GM21528 (cell line): ENCODE measurements around the gene SUCLG2.

Experiments
- ATAC-seq: cut with Tn5 transposase; IDR thresholded peaks from one replicate; pipeline ENCODE4 v1.9.1; 2021; ENCODE audit warnings: mild to moderate bottlenecking, moderate library complexity; ENCODE audit not compliant: unreplicated experiment, low FRiP score

SUCLG2 gene

DNA sequence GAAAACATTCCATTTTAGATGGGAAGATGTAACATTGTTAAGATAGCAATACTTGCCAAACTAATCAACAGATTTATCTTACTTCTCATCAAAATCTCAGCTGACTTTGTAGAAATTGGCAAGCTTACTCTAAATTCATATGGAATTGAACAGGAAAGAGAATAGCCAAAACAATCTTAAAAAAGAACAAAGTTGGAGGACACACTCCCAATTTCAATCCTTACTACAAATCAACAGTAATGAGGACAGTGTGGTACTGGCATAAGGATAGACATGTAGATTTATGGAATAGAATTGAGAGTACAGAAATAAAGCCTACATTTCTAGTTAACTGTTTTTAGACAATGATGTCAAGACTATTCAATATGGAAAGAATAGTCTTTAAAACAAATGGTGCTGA, 308.3 kb downstream of the SUCLG2 start:
- no peak for ATAC-seq

GRCh38 chr3:67335813-67336212, 318.6 kb downstream of the SUCLG2 start:
- ATAC-seq = no peak

GRCh38 chr3:67334588-67334987, 319.8 kb downstream of the SUCLG2 start:
- ATAC-seq = no peak

DNA sequence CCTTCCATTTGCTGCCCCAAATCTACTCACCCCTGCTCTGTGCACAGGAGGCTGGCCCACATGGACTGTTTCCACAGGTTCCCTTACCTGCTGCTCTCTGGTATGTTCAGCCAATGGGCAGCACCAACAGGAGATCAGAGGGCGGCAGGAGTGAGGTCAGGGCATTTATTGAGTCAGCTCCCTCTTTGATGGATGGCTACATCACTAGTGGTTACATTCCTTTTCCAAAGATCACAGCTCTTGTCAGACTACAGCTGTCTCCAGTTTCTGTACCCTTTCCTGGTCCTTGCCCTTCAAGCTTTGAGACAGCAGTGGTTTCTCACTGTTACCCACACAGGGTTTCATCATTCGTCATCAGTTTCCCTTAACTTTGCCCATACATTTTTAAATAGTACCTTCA, 325.1 kb downstream of the SUCLG2 start:
- no peak for ATAC-seq

- ATAC-seq = no peak
Measured at GRCh38 chr3:67327582-67327981, 326.8 kb downstream of the SUCLG2 start.

- no peak for ATAC-seq
Measured at GRCh38 chr3:67325231-67325630, 329.2 kb downstream of the SUCLG2 start.
